Right atrium auricular region (tissue), 2 donors: ENCODE measurements around the gene SKAP1. TPM values are rescaled to one million over a fixed set of nuclear protein-coding genes. Genes with fewer than 3 reads are reported as not detected.

ENCODE experiments used
- DNase-seq: peaks from one replicate; pipeline ENCODE4 v3.0.0-alpha.2; 2019; ENCODE audit warnings: low spot score
- H3K27ac ChIP-seq, 2 donors: fragments of 200-600 bp; sonication (generic); 1 replicate in 1 of 2; 2 replicates in 1 of 2; pipeline ENCODE4 v1.5.1; 2016 to 2019
- H3K27me3 ChIP-seq, 2 donors: fragments of 200-600 bp; sonication (generic); one replicate each; pipeline versions ENCODE4 v1.5.1 to v1.6.0; 2017 to 2019
- H3K36me3 ChIP-seq: fragments of 200-600 bp; sonication (generic); one replicate; pipeline ENCODE4 v1.5.1; 2016
- H3K4me1 ChIP-seq, 2 donors: fragments of 200-600 bp; sonication (generic); one replicate each; pipeline versions ENCODE4 v1.5.1 to v1.6.0; 2017 to 2019
- H3K4me3 ChIP-seq, 2 donors: fragments of 200-600 bp; sonication (generic); 1 replicate in 1 of 2; 2 replicates in 1 of 2; pipeline ENCODE4 v1.5.1; 2017 to 2019; ENCODE audit warnings: mild to moderate bottlenecking in 1 of 2, moderate library complexity in 1 of 2
- H3K9me3 ChIP-seq, 2 donors: fragments of 200-600 bp; sonication (generic); one replicate each; pipeline ENCODE4 v1.5.1; 2019
- CTCF ChIP-seq, 2 donors: fragments of 200-600 bp; sonication (generic); IDR thresholded peaks; one replicate each; pipeline ENCODE4 v1.5.1; 2019; ENCODE audit warnings: antibody characterized with exemption in 2 of 2
- total RNA-seq, 2 donors: library from RNA; depleted of rRNA; stranded (reverse); fragments of >200 nt; gene quantifications; one replicate each; pipeline ENCODE4 v1.1.0, GENCODE V29; 2016

SKAP1 gene
- total RNA-seq, 2 donors from 2014 or later = not detected

GRCh38 chr17:48181653-48182052 lies 248.4 kb downstream of the SKAP1 start:
- no peak for TF ChIP-seq CTCF (IDR thresholded peaks at IDR 0.05)
- DNase-seq = no peak
- H3K4me3 ChIP-seq = no peak overlapping the region
- no peaks in the 10 kb centered on the region for H3K4me1 ChIP-seq
- no peaks in the 10 kb centered on the region for H3K27me3 ChIP-seq
- no peaks in the 10 kb centered on the region for H3K36me3 ChIP-seq
- H3K27ac ChIP-seq = no peak overlapping the region
- no peaks in the 10 kb centered on the region for H3K9me3 ChIP-seq

GRCh38 chr17:48180842-48181629 lies 249.0 kb downstream of the SKAP1 start:
- Histone ChIP-seq H3K4me1 (no peaks in the 10 kb centered on the region), H3K27me3 (no peaks in the 10 kb centered on the region), H3K36me3 (no peaks in the 10 kb centered on the region), H3K9me3 (no peaks in the 10 kb centered on the region), H3K27ac (no peak overlapping the region), H3K4me3 (no peak overlapping the region)
- DNase-seq = no peak
- no peak for TF ChIP-seq CTCF (IDR thresholded peaks at IDR 0.05)

GRCh38 chr17:48179071-48179945 lies 250.7 kb downstream of the SKAP1 start:
- no peak for DNase-seq
- no peak for TF ChIP-seq CTCF (IDR thresholded peaks at IDR 0.05)
- Histone ChIP-seq H3K27me3 (no peaks in the 10 kb centered on the region), H3K36me3 (no peaks in the 10 kb centered on the region), H3K4me3 (no peak overlapping the region), H3K27ac (no peak overlapping the region), H3K4me1 (no peaks in the 10 kb centered on the region), H3K9me3 (no peaks in the 10 kb centered on the region)

- TF ChIP-seq CTCF (IDR thresholded peaks at IDR 0.05) = no peak
- H3K27me3 ChIP-seq = no peaks in the 10 kb centered on the region
- H3K4me1 ChIP-seq = no peaks in the 10 kb centered on the region
- no peak for DNase-seq
- no peaks in the 10 kb centered on the region for H3K9me3 ChIP-seq
- no peaks in the 10 kb centered on the region for H3K36me3 ChIP-seq
- no peak overlapping the region for H3K27ac ChIP-seq
- H3K4me3 ChIP-seq = no peak overlapping the region
Observed at GRCh38 chr17:48178317-48178716, 251.7 kb downstream of the SKAP1 start.

- Histone ChIP-seq H3K4me3 (no peak overlapping the region), H3K36me3 (no peaks in the 10 kb centered on the region), H3K27ac (no peak overlapping the region), H3K27me3 (no peaks in the 10 kb centered on the region), H3K4me1 (no peaks in the 10 kb centered on the region), H3K9me3 (no peaks in the 10 kb centered on the region)
- no peak for TF ChIP-seq CTCF (IDR thresholded peaks at IDR 0.05)
- no peak for DNase-seq
Observed at GRCh38 chr17:48177816-48178215, 252.2 kb downstream of the SKAP1 start.
